Caco-2 (cell line): Measurements from ENCODE around the gene MGAT4A. TPM values are rescaled to one million over a fixed set of nuclear protein-coding genes. Genes with fewer than 3 reads are reported as not detected.

Experiments used
- BruUV-seq: library from RNA; stranded (reverse); fragments of 400-500 nt; replicated peaks from 2 replicates; lab custom pipeline; 2021; lab: Mats Ljungman, UMichigan
- CTCF ChIA-PET: fragments of 300-600 bp; sonication (Branson Sonifier 250); formaldehyde crosslinking; loops from one replicate; lab custom pipeline; 2022; ENCODE audit warnings: antibody characterized with exemption; lab: Charles Lee
- POLR2A ChIA-PET: fragments of 300-600 bp; sonication (Branson Sonifier 250); formaldehyde crosslinking; loops from one replicate; lab custom pipeline; 2022; ENCODE audit warnings: antibody characterized with exemption; lab: Charles Lee
- DNase-seq, 2 experiments: peaks; one replicate each; pipeline versions ENCODE4 v3.0.0 to v3.0.0-alpha.2; 2020 to 2022
- H3K27me3 ChIP-seq: replicated peaks from 2 replicates; pipeline ENCODE4 v1.6.0; 2011; ENCODE audit warnings: low read length; ENCODE audit not compliant: control insufficient read depth, insufficient read depth
- H3K36me3 ChIP-seq: 2 replicates; pipeline ENCODE4 v1.5.1; 2011; ENCODE audit warnings: low read length; ENCODE audit not compliant: control insufficient read depth, insufficient read depth
- H3K4me1 ChIP-seq: fragments of 250-450 bp; sonication (Bioruptor Pico); 2 replicates; pipeline ENCODE4 v1.5.1; 2020; ENCODE audit warnings: mild to moderate bottlenecking
- H3K4me3 ChIP-seq: 2 replicates; pipeline ENCODE4 v1.5.1; 2011; ENCODE audit warnings: low read depth, mild to moderate bottlenecking, control low read depth, low read length
- H3K9me3 ChIP-seq: fragments of 250-450 bp; sonication (Bioruptor Pico); 2 replicates; pipeline ENCODE4 v1.5.1; 2020; ENCODE audit warnings: mild to moderate bottlenecking, moderate library complexity
- H3K27ac Mint-ChIP-seq: one replicate; pipeline ENCODE4 v1.8.0; 2022; ENCODE audit warnings: mixed read lengths; ENCODE audit not compliant: unreplicated experiment
- H3K27me3 Mint-ChIP-seq: one replicate; pipeline ENCODE4 v1.8.0; 2022; ENCODE audit warnings: mixed read lengths; ENCODE audit not compliant: insufficient read depth, unreplicated experiment
- H3K36me3 Mint-ChIP-seq: one replicate; pipeline ENCODE4 v1.8.0; 2022; ENCODE audit warnings: mild to moderate bottlenecking, mixed read lengths; ENCODE audit not compliant: insufficient read depth, unreplicated experiment
- H3K4me1 Mint-ChIP-seq: one replicate; pipeline ENCODE4 v1.8.0; 2022; ENCODE audit warnings: low read depth, mixed read lengths; ENCODE audit not compliant: unreplicated experiment
- H3K4me3 Mint-ChIP-seq: one replicate; pipeline ENCODE4 v1.8.0; 2022; ENCODE audit warnings: mild to moderate bottlenecking, moderate library complexity, mixed read lengths; ENCODE audit not compliant: unreplicated experiment
- H3K9me3 Mint-ChIP-seq: one replicate; pipeline ENCODE4 v1.8.0; 2022; ENCODE audit warnings: mixed read lengths; ENCODE audit not compliant: unreplicated experiment
- CTCF ChIP-seq, 2 experiments: fragments of 200-600 bp in 1 of 2; IDR thresholded peaks; 1 replicate in 1 of 2; 2 replicates in 1 of 2; pipeline versions ENCODE4 v1.5.1 to v1.8.0; 2011 to 2022; ENCODE audit warnings: antibody characterized with exemption in 1 of 2, control low read depth in 1 of 2, inconsistent platforms in 1 of 2, low read depth in 1 of 2, low read length in 1 of 2, mild to moderate bottlenecking in 1 of 2, moderate library complexity in 1 of 2; ENCODE audit not compliant: insufficient read depth in 1 of 2, severe bottlenecking in 1 of 2, unreplicated experiment in 1 of 2
- intact Hi-C: fragments of 100-400 bp; cut with micrococcal nuclease; formaldehyde crosslinking; loops from one replicate; pipeline ENCODE4 v1.10.0; 2022; ENCODE audit not compliant: unreplicated experiment
- total RNA-seq: library from RNA; stranded (reverse); gene quantifications from 2 replicates; pipeline ENCODE4 v1.2.3, GENCODE V29; 2022

MGAT4A gene
- total RNA-seq, 1 experiment from 2014 or later: 63.7 TPM

DNA sequence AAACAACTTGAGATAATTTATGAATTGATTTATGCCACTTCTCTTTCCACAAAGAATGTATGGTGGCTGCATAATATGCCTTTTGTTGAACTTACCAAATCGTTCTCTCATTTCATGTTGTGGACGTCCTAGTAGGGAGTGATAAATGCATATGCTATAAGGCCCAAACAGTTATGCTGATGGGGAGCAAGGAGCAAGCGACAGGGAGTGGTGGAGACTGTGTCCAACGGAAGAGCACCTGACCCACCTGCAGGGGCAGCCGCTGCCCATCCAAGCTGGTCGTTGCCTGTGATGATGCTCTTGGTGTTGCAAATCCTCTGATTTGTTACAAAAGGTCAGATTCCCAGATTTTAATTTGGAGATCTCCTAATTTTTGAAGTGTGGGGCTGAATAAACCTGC, 31.0 kb upstream of the MGAT4A start:
- BruUV-seq: no TSS peak

DNA sequence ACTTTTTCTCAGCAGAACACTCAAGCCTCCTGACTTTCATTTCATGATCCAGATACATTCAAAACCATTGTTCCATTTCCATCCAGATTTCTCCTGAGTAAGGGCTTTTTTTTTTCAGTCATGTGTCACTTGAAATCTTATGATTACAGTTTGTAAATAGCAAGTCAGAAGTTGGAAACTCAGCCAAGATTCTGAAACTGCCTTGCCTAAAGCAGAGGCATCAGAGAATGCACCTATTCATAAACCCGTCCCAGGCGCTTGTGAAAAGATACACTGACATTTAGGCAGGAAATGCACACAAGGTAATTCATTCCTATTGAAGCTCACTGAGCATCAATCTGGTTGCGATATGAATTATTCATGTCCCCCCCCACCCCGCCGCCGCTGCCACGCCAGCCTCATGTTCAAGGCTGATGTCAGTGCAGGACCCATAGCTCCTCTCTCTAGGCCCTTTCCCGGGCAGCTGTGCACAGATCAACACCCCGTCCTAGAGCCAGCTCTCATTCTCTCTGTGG, 30.4 kb upstream of the MGAT4A start:
- no peak overlapping the region for H3K27ac Mint-ChIP-seq
- no peak for DNase-seq
- no TSS peak for BruUV-seq
- H3K4me3 Mint-ChIP-seq: no peak overlapping the region
- Histone ChIP-seq H3K27me3 (no peaks in the 10 kb centered on the region), H3K36me3 (no peaks in the 10 kb centered on the region), H3K4me1 (peaks cover 20% of the 10 kb centered on the region), H3K9me3 (no peaks in the 10 kb centered on the region), H3K4me3 (no peak overlapping the region)
- H3K9me3 Mint-ChIP-seq: no peaks in the 10 kb centered on the region
- intact Hi-C loops: no loop called here
- H3K4me1 Mint-ChIP-seq: peaks cover 15% of the 10 kb centered on the region
- peaks cover 4% of the 10 kb centered on the region for H3K36me3 Mint-ChIP-seq
- CTCF ChIA-PET: no interaction called here
- POLR2A ChIA-PET: no interaction called here
- H3K27me3 Mint-ChIP-seq: no peaks in the 10 kb centered on the region
- no peak for TF ChIP-seq CTCF (IDR thresholded peaks at IDR 0.05; ENCODE audit: insufficient read depth in 1 of 2, low read depth in 1 of 2, low read length in 1 of 2, severe bottlenecking in 1 of 2, unreplicated experiment in 1 of 2)

More for the DNA sequence above, 31.0 kb upstream of the MGAT4A start:
- no peak for DNase-seq
- Mint-ChIP-seq H3K27me3 (no peaks in the 10 kb centered on the region), H3K9me3 (no peaks in the 10 kb centered on the region), H3K4me1 (peaks cover 21% of the 10 kb centered on the region), H3K27ac (no peak overlapping the region), H3K36me3 (peaks cover 9% of the 10 kb centered on the region), H3K4me3 (no peak overlapping the region)
- H3K27me3 ChIP-seq: no peaks in the 10 kb centered on the region
- no peaks in the 10 kb centered on the region for H3K36me3 ChIP-seq
- ChIA-PET POLR2A (no interaction called here), CTCF (no interaction called here)
- no peaks in the 10 kb centered on the region for H3K9me3 ChIP-seq
- no peak overlapping the region for H3K4me3 ChIP-seq
- no peak for TF ChIP-seq CTCF (IDR thresholded peaks at IDR 0.05; ENCODE audit: insufficient read depth in 1 of 2, low read depth in 1 of 2, low read length in 1 of 2, severe bottlenecking in 1 of 2, unreplicated experiment in 1 of 2)
- peaks cover 23% of the 10 kb centered on the region for H3K4me1 ChIP-seq
- intact Hi-C loops: no loop called here

- TF ChIP-seq CTCF (IDR thresholded peaks at IDR 0.05; ENCODE audit: insufficient read depth in 1 of 2, low read depth in 1 of 2, low read length in 1 of 2, severe bottlenecking in 1 of 2, unreplicated experiment in 1 of 2): no peak
- Histone ChIP-seq H3K36me3 (no peaks in the 10 kb centered on the region), H3K9me3 (no peaks in the 10 kb centered on the region), H3K4me1 (peaks cover 13% of the 10 kb centered on the region; the same call in 1 of the 2 replicates), H3K27me3 (no peaks in the 10 kb centered on the region), H3K4me3 (no peak overlapping the region)
- Mint-ChIP-seq H3K4me1 (peaks cover 11% of the 10 kb centered on the region), H3K27ac (no peak overlapping the region), H3K4me3 (no peak overlapping the region), H3K9me3 (no peaks in the 10 kb centered on the region), H3K36me3 (no peaks in the 10 kb centered on the region), H3K27me3 (no peaks in the 10 kb centered on the region)
- POLR2A ChIA-PET: no interaction called here
- CTCF ChIA-PET: no interaction called here
- intact Hi-C loops: no loop called here
- BruUV-seq: no TSS peak
- no peak for DNase-seq
These were observed 29.1 kb upstream of the MGAT4A start for GRCh38 chr2:98759827-98760625.
